ENCODE measurements around the gene UBE2D2. TPM values are rescaled to one million over a fixed set of nuclear protein-coding genes. Genes with fewer than 3 reads are reported as not detected.

The UBE2D2 gene
- total RNA-seq, 4 donors from 2014 or later = 80.0 to 99.8 (median 85.0) TPM

GRCh38 chr5:139658501-139658927, 97.4 kb downstream of the UBE2D2 start:
- no peak for DNase-seq (ENCODE audit: low spot score in 2 of 2)
- intact Hi-C loops (cut with DNase I; ENCODE audit: low total_unique reads) = no loop called here
- WGBS, 2 donors = 57% methylated on average over 12 to 13 of the region's 14 CpGs
- TF ChIP-seq, protein P1, sequence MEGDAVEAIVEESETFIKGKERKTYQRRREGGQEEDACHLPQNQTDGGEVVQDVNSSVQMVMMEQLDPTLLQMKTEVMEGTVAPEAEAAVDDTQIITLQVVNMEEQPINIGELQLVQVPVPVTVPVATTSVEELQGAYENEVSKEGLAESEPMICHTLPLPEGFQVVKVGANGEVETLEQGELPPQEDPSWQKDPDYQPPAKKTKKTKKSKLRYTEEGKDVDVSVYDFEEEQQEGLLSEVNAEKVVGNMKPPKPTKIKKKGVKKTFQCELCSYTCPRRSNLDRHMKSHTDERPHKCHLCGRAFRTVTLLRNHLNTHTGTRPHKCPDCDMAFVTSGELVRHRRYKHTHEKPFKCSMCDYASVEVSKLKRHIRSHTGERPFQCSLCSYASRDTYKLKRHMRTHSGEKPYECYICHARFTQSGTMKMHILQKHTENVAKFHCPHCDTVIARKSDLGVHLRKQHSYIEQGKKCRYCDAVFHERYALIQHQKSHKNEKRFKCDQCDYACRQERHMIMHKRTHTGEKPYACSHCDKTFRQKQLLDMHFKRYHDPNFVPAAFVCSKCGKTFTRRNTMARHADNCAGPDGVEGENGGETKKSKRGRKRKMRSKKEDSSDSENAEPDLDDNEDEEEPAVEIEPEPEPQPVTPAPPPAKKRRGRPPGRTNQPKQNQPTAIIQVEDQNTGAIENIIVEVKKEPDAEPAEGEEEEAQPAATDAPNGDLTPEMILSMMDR (IDR thresholded peaks at IDR 0.05) = no peak
- TF ChIP-seq POLR2A (IDR thresholded peaks at IDR 0.05) = no peak
- no peak overlapping the region for H3K4me3 ChIP-seq (ENCODE audit: low read depth, poor library complexity, severe bottlenecking)

DNA sequence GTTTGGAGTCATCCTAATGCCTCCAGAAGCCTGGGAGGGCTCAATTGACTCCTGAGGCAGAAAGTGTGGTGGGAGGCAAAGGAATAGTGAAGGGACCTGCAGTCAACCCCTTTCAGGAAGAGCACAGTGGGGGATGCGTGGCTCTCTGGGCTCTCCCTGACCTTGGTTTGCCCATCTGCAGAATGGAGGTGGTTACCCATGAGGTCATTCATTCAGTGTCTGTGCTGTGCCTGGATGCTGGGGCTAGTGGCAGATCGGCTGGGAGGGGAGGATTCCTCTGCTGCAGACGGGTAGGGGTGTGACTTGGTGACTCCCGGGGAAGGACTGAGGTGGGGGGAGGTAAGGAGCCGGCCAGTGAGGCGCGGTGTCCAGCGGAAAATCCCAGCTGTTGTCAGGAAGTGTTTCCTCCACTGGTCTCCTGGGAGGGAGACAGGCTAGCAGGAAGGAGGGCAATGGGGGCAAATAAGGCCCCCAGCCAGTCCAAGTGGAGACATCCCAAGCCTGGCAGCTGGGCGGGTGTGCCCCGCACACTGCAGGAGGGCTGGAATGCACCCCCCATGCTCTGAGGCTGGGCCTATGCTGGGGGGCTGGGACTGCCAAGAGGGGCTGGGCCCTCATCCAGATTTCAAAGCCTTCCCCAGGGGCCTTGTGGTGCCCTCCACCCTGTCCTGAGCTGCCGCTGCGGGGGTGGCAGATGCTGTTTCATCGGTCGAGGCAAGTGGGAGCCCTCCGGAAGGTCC, 98.0 kb downstream of the UBE2D2 start:
- intact Hi-C loops (cut with DNase I; ENCODE audit: low total_unique reads) = no loop called here
- TF ChIP-seq, protein P1 (IDR thresholded peaks at IDR 0.05) = no peak
- TF ChIP-seq POLR2A (IDR thresholded peaks at IDR 0.05) = no peak
- no peak overlapping the region for H3K4me3 ChIP-seq (ENCODE audit: low read depth, poor library complexity, severe bottlenecking)
- no peak for DNase-seq (ENCODE audit: low spot score in 2 of 2)
- WGBS, 2 donors = 39 to 43% methylated on average over 13 to 15 of the region's 15 CpGs

- intact Hi-C loops (cut with DNase I; ENCODE audit: low total_unique reads) = no loop called here
- 19 to 37% methylated on average over 8 to 13 of the region's 13 CpGs for WGBS, 2 donors
- no peak for TF ChIP-seq POLR2A (IDR thresholded peaks at IDR 0.05)
- TF ChIP-seq, protein P1 (IDR thresholded peaks at IDR 0.05) = no peak
These were observed 98.6 kb downstream of the UBE2D2 start for GRCh38 chr5:139659695-139660101.

GRCh38 chr5:139660105-139660922, 99.2 kb downstream of the UBE2D2 start:
- WGBS, 2 donors = 25 to 33% methylated on average over 12 of the region's 14 CpGs
- H3K4me3 ChIP-seq (ENCODE audit: low read depth, poor library complexity, severe bottlenecking) = no peak overlapping the region
- peak in 1 of 2 donors; percentile 94 for DNase-seq (ENCODE audit: low spot score in 2 of 2)
- intact Hi-C loops (cut with DNase I; ENCODE audit: low total_unique reads) = no loop called here
- TF ChIP-seq, protein P1 (IDR thresholded peaks at IDR 0.05) = no peak
- TF ChIP-seq POLR2A (IDR thresholded peaks at IDR 0.05) = no peak

More at GRCh38 chr5:139659695-139660101, 98.6 kb downstream of the UBE2D2 start:
- no peak for DNase-seq (ENCODE audit: low spot score in 2 of 2)
- H3K4me3 ChIP-seq (ENCODE audit: low read depth, poor library complexity, severe bottlenecking) = no peak overlapping the region

- intact Hi-C loops (cut with DNase I; ENCODE audit: low total_unique reads) = no loop called here
These were observed 100.0 kb downstream of the UBE2D2 start for GRCh38 chr5:139660923-139661814.

More at GRCh38 chr5:139660923-139661814, 100.0 kb downstream of the UBE2D2 start:
- 14 to 16% methylated on average over 28 to 34 of the region's 41 CpGs for WGBS, 2 donors
- TF ChIP-seq, protein P1 (IDR thresholded peaks at IDR 0.05) = no peak
- no peak for TF ChIP-seq POLR2A (IDR thresholded peaks at IDR 0.05)
- H3K4me3 ChIP-seq (ENCODE audit: low read depth, poor library complexity, severe bottlenecking) = no peak overlapping the region
- peak; percentile 87 to 98 for DNase-seq (ENCODE audit: low spot score in 2 of 2)
